22Rv1 (cell line): ENCODE measurements around the gene CYTH1.

Experiments used
- H3K27ac ChIP-seq: fragments of 450-650 bp; 2 replicates; pipeline ENCODE4 v1.5.1; 2017
- CTCF ChIP-seq: fragments of 450-650 bp; IDR thresholded peaks from 2 replicates; pipeline ENCODE4 v1.5.1; 2017; ENCODE audit warnings: mild to moderate bottlenecking
- ZFX ChIP-seq: fragments of 450-650 bp; IDR thresholded peaks from 2 replicates; pipeline ENCODE4 v1.6.1; 2017; ENCODE audit warnings: antibody characterized with exemption, borderline replicate concordance

Gene CYTH1

DNA sequence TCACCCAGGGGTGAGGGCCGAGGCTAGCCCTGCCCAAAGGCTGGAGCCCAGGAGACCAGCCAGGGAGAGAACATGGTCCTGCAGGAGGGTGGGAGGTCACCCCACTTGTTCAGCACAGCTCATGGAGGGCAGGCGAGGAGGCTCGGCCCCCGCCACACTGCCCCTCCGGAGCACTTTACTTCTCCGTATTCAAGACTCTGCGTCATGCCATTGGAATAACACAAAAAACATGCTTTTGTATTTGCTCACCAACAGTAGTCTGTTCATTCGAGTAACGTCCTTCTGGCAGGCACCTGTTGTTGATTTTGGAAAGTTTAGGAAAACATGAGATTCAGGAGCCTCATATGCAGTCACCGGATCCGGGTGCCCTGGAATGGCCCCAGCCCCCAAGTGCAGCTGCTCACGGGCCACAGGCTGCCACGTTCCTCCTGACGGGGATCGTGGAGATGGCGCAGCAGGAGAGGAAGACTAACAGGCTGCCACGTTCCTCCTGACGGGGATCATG, 123.7 kb downstream of the CYTH1 start:
- TF ChIP-seq ZFX (no peak), CTCF (no peak)
- no peak overlapping the region for H3K27ac ChIP-seq

- no peak for TF ChIP-seq ZFX
- H3K27ac ChIP-seq: no peak overlapping the region
Observed at GRCh38 chr17:78655251-78655940, 126.7 kb downstream of the CYTH1 start.

GRCh38 chr17:78654325-78654724, 127.7 kb downstream of the CYTH1 start:
- TF ChIP-seq CTCF (no peak), ZFX (no peak)
- H3K27ac ChIP-seq: no peak overlapping the region

DNA sequence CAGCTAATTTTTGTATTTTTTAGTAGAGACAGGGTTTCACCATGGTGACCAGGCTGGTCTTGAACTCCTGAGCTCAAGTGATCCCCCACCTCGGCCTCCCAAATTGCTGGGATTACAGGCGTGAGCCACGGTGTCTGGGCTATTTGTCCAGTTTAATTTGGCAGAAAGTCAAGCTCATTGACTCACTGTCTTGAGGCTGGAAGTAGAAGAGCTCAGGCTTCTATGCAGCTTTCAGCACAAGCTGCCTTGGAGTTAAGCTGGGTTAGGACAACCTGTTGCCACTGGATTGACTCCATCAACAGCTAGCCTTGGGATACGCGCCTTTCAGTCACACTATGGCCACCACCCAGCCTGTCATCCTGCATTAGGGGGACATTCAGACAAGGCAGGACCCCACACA, 128.7 kb downstream of the CYTH1 start:
- TF ChIP-seq ZFX (no peak), CTCF (no peak)
- no peak overlapping the region for H3K27ac ChIP-seq

GRCh38 chr17:78652913-78653312, 129.2 kb downstream of the CYTH1 start:
- no peak overlapping the region for H3K27ac ChIP-seq
- TF ChIP-seq ZFX (no peak), CTCF (no peak)

DNA sequence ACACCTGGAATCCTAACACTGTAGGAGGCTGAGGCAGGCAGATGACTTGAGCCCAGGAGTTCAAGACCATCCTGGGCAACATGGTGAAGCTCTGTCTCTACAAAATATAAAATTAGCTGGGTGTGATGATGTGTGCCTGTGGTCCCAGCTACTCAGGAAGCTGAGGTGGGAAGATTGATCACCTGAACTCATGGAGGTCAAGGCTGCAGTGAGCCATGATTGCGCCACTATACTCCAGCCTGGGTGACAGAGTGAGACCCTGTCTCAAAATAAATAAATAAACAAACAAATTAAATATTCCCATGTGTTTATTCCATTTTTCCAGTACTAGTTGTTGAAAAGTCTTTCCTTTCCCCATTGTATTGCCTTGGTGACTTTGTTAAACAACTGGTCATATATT, 130.0 kb downstream of the CYTH1 start:
- TF ChIP-seq CTCF: no peak
- TF ChIP-seq ZFX: no peak

GRCh38 chr17:78651554-78651953, 130.5 kb downstream of the CYTH1 start:
- H3K27ac ChIP-seq: no peak overlapping the region
- TF ChIP-seq ZFX: no peak
- no peak for TF ChIP-seq CTCF

More for the DNA sequence above, 130.0 kb downstream of the CYTH1 start:
- no peak overlapping the region for H3K27ac ChIP-seq
